H1 (cell line): Measurements from ENCODE around the gene ID1. TPM values are rescaled to one million over a fixed set of nuclear protein-coding genes. Genes with fewer than 3 reads are reported as not detected.
A peak's percentile ranks its signal among the peaks of the same experiment; 100 is the strongest.

Experiments used
- ATF2 ChIP-seq: IDR thresholded peaks from 2 replicates; pipeline ENCODE4 v1.6.1; 2012; ENCODE audit warnings: low read length, inconsistent platforms
- BACH1 ChIP-seq: IDR thresholded peaks from 2 replicates; pipeline ENCODE4 v1.6.1; 2012; ENCODE audit warnings: low read length, improper control_type of control experiment
- CREB1 ChIP-seq: IDR thresholded peaks from 2 replicates; pipeline ENCODE4 v1.6.1; 2012; ENCODE audit warnings: inconsistent platforms
- CTBP2 ChIP-seq: IDR thresholded peaks from 2 replicates; pipeline ENCODE4 v1.7.0; 2011; ENCODE audit warnings: borderline replicate concordance, mild to moderate bottlenecking, moderate library complexity, mixed read lengths, low read length; ENCODE audit not compliant: insufficient read depth, insufficient read length
- GABPA ChIP-seq: IDR thresholded peaks from 2 replicates; pipeline ENCODE4 v1.6.1; 2011; ENCODE audit warnings: mild to moderate bottlenecking, low read length, moderate library complexity, borderline replicate concordance; ENCODE audit not compliant: insufficient read depth
- HDAC6 ChIP-seq: IDR thresholded peaks from one replicate; pipeline ENCODE4 v1.7.1; 2012; ENCODE audit warnings: low read depth, mild to moderate bottlenecking, inconsistent platforms, low read length, moderate library complexity
- JUND ChIP-seq: IDR thresholded peaks from 2 replicates; pipeline ENCODE4 v1.6.1; 2011; ENCODE audit warnings: mild to moderate bottlenecking, improper control_type of control experiment, low read length
- MAFK ChIP-seq: IDR thresholded peaks from 2 replicates; pipeline ENCODE4 v1.6.1; 2012; ENCODE audit warnings: low read depth, mild to moderate bottlenecking, improper control_type of control experiment, low read length
- NRF1 ChIP-seq: IDR thresholded peaks from 2 replicates; pipeline ENCODE4 v1.6.1; 2011; ENCODE audit warnings: mild to moderate bottlenecking, low read depth, low read length, improper control_type of control experiment
- POLR2AphosphoS5 ChIP-seq: IDR thresholded peaks from 2 replicates; pipeline ENCODE4 v1.6.1; 2011; ENCODE audit warnings: low read depth, low read length
- SP1 ChIP-seq: IDR thresholded peaks from 2 replicates; pipeline ENCODE4 v1.6.1; 2011; ENCODE audit warnings: low read depth, low read length
- YY1 ChIP-seq: IDR thresholded peaks from 2 replicates; pipeline ENCODE4 v1.6.1; 2011; ENCODE audit warnings: low read depth, mild to moderate bottlenecking, low read length
- polyA plus RNA-seq, 7 experiments: library from polyadenylated mRNA; depleted of rRNA in 3 of 7; stranded (reverse) in 5 of 7; unstranded in 2 of 7; fragments of >200 nt in 5 of 7; fragments of 200-250 nt in 2 of 7; gene quantifications; 1 replicate in 5 of 7; 2 replicates in 1 of 7; 4 replicates in 1 of 7; pipeline versions ENCODE4 v1.2.1 to v1.2.3, GENCODE V29; 2011 to 2013; ENCODE audit warnings: missing spikeins in 2 of 7, mixed read lengths in 2 of 7
- total RNA-seq: library from RNA; stranded (reverse); fragmentation: NEBNext Ultra II Directional; extraction: Animal tissue kit (Norgen Biotek cat#: 25700); gene quantifications from 2 replicates; pipeline ENCODE4 v1.2.1, GENCODE V29; 2021

Gene ID1
- total and polyA plus RNA-seq, 2 of the 8 experiments (the other 6 are each of a cell fraction or from before 2014, with no cell fraction given) = 120 to 357 TPM

DNA sequence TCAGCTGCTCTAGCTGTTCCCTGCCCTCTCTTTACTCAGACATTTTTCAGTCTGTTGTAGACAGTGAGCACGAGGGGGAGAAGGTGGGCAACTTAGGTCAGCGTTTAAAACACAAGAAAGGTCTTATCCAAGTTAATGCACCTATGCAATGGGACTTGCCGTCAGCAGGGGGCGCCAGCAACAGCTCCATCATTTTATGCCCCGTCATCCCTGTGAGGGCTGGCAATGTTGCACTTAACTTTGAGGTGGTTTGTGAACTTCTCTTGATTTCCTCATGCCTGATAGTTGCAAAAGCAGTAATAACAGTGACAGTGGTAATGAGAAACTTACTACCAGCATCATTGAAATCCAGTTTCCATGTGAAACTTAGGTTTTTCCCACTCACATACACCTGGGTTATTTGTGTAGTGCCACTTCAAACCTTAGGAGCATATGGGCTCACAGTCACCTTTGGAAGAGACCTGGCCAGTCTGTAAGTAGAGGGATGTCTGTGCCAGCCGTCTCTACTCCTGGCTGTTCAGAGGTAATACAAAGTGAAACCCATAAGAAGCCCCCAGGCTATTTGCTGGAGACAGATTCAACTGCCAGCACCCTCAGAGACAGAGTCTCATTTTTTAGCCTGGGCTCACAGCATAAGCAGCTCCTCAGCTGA lies 44.9 kb upstream of the ID1 start (continued):
- no peak; the same call in 1 of the 2 replicates for TF ChIP-seq ATF2
- TF ChIP-seq SP1 = no peak
- TF ChIP-seq CREB1 = peak; percentile 51; the same call in 1 of the 2 replicates
- TF ChIP-seq YY1 = peak; percentile 67
- peak; percentile 75 for TF ChIP-seq POLR2AphosphoS5
- peak; percentile 38; the same call in 1 of the 2 replicates for TF ChIP-seq GABPA
- TF ChIP-seq MAFK = peak; percentile 98
- TF ChIP-seq HDAC6 = no peak
- peak; percentile 71 for TF ChIP-seq JUND
- TF ChIP-seq CTBP2 = no peak
- peak; percentile 99 for TF ChIP-seq BACH1
- TF ChIP-seq NRF1 = 0 out of 2 replicates have a peak, but pooled peaks have one; percentile 12
